Panc1 (cell line): ENCODE measurements around the gene ADAM12. TPM values are rescaled to one million over a fixed set of nuclear protein-coding genes. Genes with fewer than 3 reads are reported as not detected.

Experiments used
- ATAC-seq: fragments of 200-7000 bp; cut with Tn5 transposase; 2 replicates; pipeline ENCODE4 v1.9.1; 2020; ENCODE audit warnings: mild to moderate bottlenecking, moderate library complexity
- BruUV-seq: library from RNA; stranded (reverse); fragments of 400-500 nt; replicated peaks from 2 replicates; lab custom pipeline; 2021; lab: Mats Ljungman, UMichigan
- CTCF ChIA-PET: fragments of 300-600 bp; sonication (Branson Sonifier 250); formaldehyde crosslinking; loops from one replicate; lab custom pipeline; 2022; ENCODE audit warnings: antibody characterized with exemption; lab: Charles Lee
- POLR2A ChIA-PET: fragments of 300-600 bp; sonication (Branson Sonifier 250); formaldehyde crosslinking; loops from one replicate; lab custom pipeline; 2022; ENCODE audit warnings: antibody characterized with exemption; lab: Charles Lee
- DNase-seq: peaks from one replicate; pipeline ENCODE4 v3.0.0-alpha.2; 2010; ENCODE audit warnings: low read depth, low spot score
- H3K27ac ChIP-seq: 2 replicates; pipeline ENCODE4 v1.5.1; 2011; ENCODE audit warnings: mild to moderate bottlenecking, low read length, inconsistent platforms
- H3K27me3 ChIP-seq: fragments of 200-500 bp; sonication (Bioruptor generic); 2 replicates; pipeline ENCODE4 v1.6.0; 2014; ENCODE audit warnings: low read length, inconsistent platforms; ENCODE audit not compliant: control insufficient read depth, insufficient read depth
- H3K36me3 ChIP-seq: fragments of 200-500 bp; sonication (Bioruptor generic); 2 replicates; pipeline ENCODE4 v1.5.1; 2014; ENCODE audit warnings: inconsistent platforms, mild to moderate bottlenecking, low read length, moderate library complexity; ENCODE audit not compliant: control insufficient read depth, insufficient read depth
- H3K4me1 ChIP-seq: 2 replicates; pipeline ENCODE4 v1.5.1; 2011; ENCODE audit warnings: inconsistent platforms, mild to moderate bottlenecking, low read length, moderate library complexity; ENCODE audit not compliant: control insufficient read depth, insufficient read depth
- H3K4me3 ChIP-seq, 2 experiments: 2 replicates each; pipeline ENCODE4 v1.5.1; 2011 to 2012; ENCODE audit warnings: low read depth in 2 of 2, low read length in 2 of 2, mild to moderate bottlenecking in 2 of 2, inconsistent platforms in 1 of 2, moderate library complexity in 1 of 2
- H3K9me3 ChIP-seq: fragments of 200-500 bp; sonication (Bioruptor generic); 2 replicates; pipeline ENCODE4 v1.5.1; 2014; ENCODE audit warnings: low read depth, mild to moderate bottlenecking, inconsistent platforms, low read length, moderate library complexity; ENCODE audit not compliant: control insufficient read depth, insufficient read depth
- CTCF ChIP-seq: fragments of 450-650 bp; IDR thresholded peaks from 2 replicates; pipeline ENCODE4 v1.5.1; 2017; ENCODE audit warnings: mild to moderate bottlenecking
- POLR2AphosphoS5 ChIP-seq: IDR thresholded peaks from 2 replicates; pipeline ENCODE4 v1.6.1; 2012; ENCODE audit warnings: mild to moderate bottlenecking, low read depth, low read length, moderate library complexity
- REST ChIP-seq, 2 experiments: IDR thresholded peaks; 2 replicates each; pipeline ENCODE4 v1.6.1; 2011 to 2012; ENCODE audit warnings: low read depth in 2 of 2, control low read depth in 1 of 2, low read length in 1 of 2, mild to moderate bottlenecking in 1 of 2, moderate library complexity in 1 of 2; ENCODE audit not compliant: insufficient read depth in 1 of 2
- SIN3A ChIP-seq: IDR thresholded peaks from 2 replicates; pipeline ENCODE4 v1.6.1; 2012; ENCODE audit warnings: low read depth, mild to moderate bottlenecking, low read length, moderate library complexity, borderline replicate concordance; ENCODE audit not compliant: insufficient read depth
- TCF7L2 ChIP-seq: IDR thresholded peaks from 2 replicates; pipeline ENCODE4 v1.6.1; 2011; ENCODE audit warnings: mild to moderate bottlenecking, low read depth, low read length, inconsistent platforms
- in situ Hi-C: cut with HindIII; loops from 2 replicates; pipeline ENCODE4 v1.10.0; 2016; ENCODE audit warnings: low sequenced_read_pairs, low pct_unique_long_range_greater_than_20kb
- intact Hi-C: fragments of 100-400 bp; cut with micrococcal nuclease; formaldehyde crosslinking; loops from one replicate; pipeline ENCODE4 v1.10.0; 2022; ENCODE audit not compliant: unreplicated experiment
- total RNA-seq: library from RNA; stranded (reverse); gene quantifications from one replicate; pipeline ENCODE4 v1.2.1, GENCODE V29; 2021; ENCODE audit not compliant: unreplicated experiment

The ADAM12 gene
- total RNA-seq, 1 experiment from 2014 or later: 0.10 TPM

GRCh38 chr10:126129026-126129425, 259.3 kb downstream of the ADAM12 start:
- ChIA-PET CTCF (no interaction called here), POLR2A (no interaction called here)
- H3K4me3 ChIP-seq: no peak overlapping the region
- H3K27ac ChIP-seq: no peak overlapping the region
- DNase-seq (no peak), ATAC-seq (no peak)
- in situ Hi-C loops (no loop called here), intact Hi-C loops (no loop called here)
- no TSS peak for BruUV-seq
- H3K36me3 ChIP-seq: no peaks in the 10 kb centered on the region
- no peaks in the 10 kb centered on the region for H3K27me3 ChIP-seq
- H3K9me3 ChIP-seq: no peaks in the 10 kb centered on the region
- no peaks in the 10 kb centered on the region for H3K4me1 ChIP-seq
- TF ChIP-seq REST (IDR thresholded peaks at IDR 0.05; ENCODE audit: insufficient read depth in 1 of 2, low read depth in 2 of 2, low read length in 1 of 2) (no peak), SIN3A (no peak), TCF7L2 (no peak), POLR2AphosphoS5 (no peak), CTCF (no peak)

- no TSS peak for BruUV-seq
- no peaks in the 10 kb centered on the region for H3K36me3 ChIP-seq
- no peaks in the 10 kb centered on the region for H3K9me3 ChIP-seq
- no peaks in the 10 kb centered on the region for H3K4me1 ChIP-seq
- CTCF ChIA-PET: no interaction called here
- no peak for DNase-seq
- intact Hi-C loops: no loop called here
- no peak overlapping the region for H3K27ac ChIP-seq
- no peak for ATAC-seq
- POLR2A ChIA-PET: no interaction called here
- no peak for TF ChIP-seq REST (IDR thresholded peaks at IDR 0.05; ENCODE audit: insufficient read depth in 1 of 2, low read depth in 2 of 2, low read length in 1 of 2)
- TF ChIP-seq SIN3A: no peak
- no peak for TF ChIP-seq TCF7L2
- TF ChIP-seq CTCF: no peak
- TF ChIP-seq POLR2AphosphoS5: no peak
- no peaks in the 10 kb centered on the region for H3K27me3 ChIP-seq
- in situ Hi-C loops: no loop called here
- no peak overlapping the region for H3K4me3 ChIP-seq
Observed at GRCh38 chr10:126128581-126128980, 259.7 kb downstream of the ADAM12 start.
